GM06990 (cell line): Measurements from ENCODE around the gene LAG3.

Experiments
- DNase-seq: peaks from one replicate; pipeline ENCODE4 v3.0.0-alpha.2; 2011; ENCODE audit not compliant: insufficient read length; ENCODE audit errors: extremely low read depth
- H3K27me3 ChIP-seq: replicated peaks from 2 replicates; pipeline ENCODE4 v1.6.0; 2011; ENCODE audit warnings: low read length; ENCODE audit not compliant: control insufficient read depth, insufficient read depth
- H3K36me3 ChIP-seq: 2 replicates; pipeline ENCODE4 v1.5.1; 2011; ENCODE audit warnings: low read length; ENCODE audit not compliant: control insufficient read depth, insufficient read depth
- H3K4me3 ChIP-seq: replicated peaks from 2 replicates; pipeline ENCODE4 v1.5.1; 2011; ENCODE audit warnings: low read depth, mild to moderate bottlenecking, control low read depth, low read length
- CTCF ChIP-seq: IDR thresholded peaks from 2 replicates; pipeline ENCODE4 v1.5.1; 2011; ENCODE audit warnings: low read length, control low read depth, mild to moderate bottlenecking, inconsistent platforms; ENCODE audit not compliant: insufficient read depth, poor library complexity, severe bottlenecking

LAG3 gene

GRCh38 chr12:6765048-6765633 is 7.2 kb upstream of the LAG3 start:
- no peaks in the 10 kb centered on the region for H3K27me3 ChIP-seq
- H3K4me3 ChIP-seq: peak overlapping the region; percentile 76; the same call in 1 of the 2 replicates
- no peaks in the 10 kb centered on the region for H3K36me3 ChIP-seq
- no peak for DNase-seq
- no peak for TF ChIP-seq CTCF

GRCh38 chr12:6765634-6766581 is 6.4 kb upstream of the LAG3 start, which contains the start of gene PTMS:
TSS of gene PTMS (plus strand) at chr12:6766363. CDS start at chr12:6766706, 343 bp downstream.
- Histone ChIP-seq H3K36me3 (no peaks in the 10 kb centered on the region), H3K4me3 (peak within 1 kb of the TSS; percentile 76), H3K27me3 (no peaks in the 10 kb centered on the region)
- no peak for TF ChIP-seq CTCF
- DNase-seq: peak; percentile 64

GRCh38 chr12:6766651-6767349 is 5.5 kb upstream of the LAG3 start:
- Histone ChIP-seq H3K27me3 (no peaks in the 10 kb centered on the region), H3K36me3 (no peaks in the 10 kb centered on the region), H3K4me3 (peak overlapping the region; percentile 76)
- TF ChIP-seq CTCF: peak; percentile 22
- peak; percentile 83 for DNase-seq

GRCh38 chr12:6767353-6768319 is 4.7 kb upstream of the LAG3 start:
- TF ChIP-seq CTCF: no peak
- Histone ChIP-seq H3K27me3 (no peaks in the 10 kb centered on the region), H3K4me3 (peak overlapping the region; percentile 76), H3K36me3 (no peaks in the 10 kb centered on the region)
- no peak for DNase-seq

- Histone ChIP-seq H3K27me3 (no peaks in the 10 kb centered on the region), H3K36me3 (no peaks in the 10 kb centered on the region), H3K4me3 (no peak overlapping the region)
- DNase-seq: no peak
- TF ChIP-seq CTCF: no peak
Observed at GRCh38 chr12:6768437-6768914, 3.8 kb upstream of the LAG3 start.
